HG03521 (cell line): ENCODE data around the gene RXRA.
A peak's percentile ranks its signal among the peaks of the same experiment; 100 is the strongest.

Experiments used
- ATAC-seq: cut with Tn5 transposase; IDR thresholded peaks from one replicate; pipeline ENCODE4 v1.9.1; 2021; ENCODE audit warnings: mild to moderate bottlenecking, moderate library complexity; ENCODE audit not compliant: unreplicated experiment

The RXRA gene

DNA sequence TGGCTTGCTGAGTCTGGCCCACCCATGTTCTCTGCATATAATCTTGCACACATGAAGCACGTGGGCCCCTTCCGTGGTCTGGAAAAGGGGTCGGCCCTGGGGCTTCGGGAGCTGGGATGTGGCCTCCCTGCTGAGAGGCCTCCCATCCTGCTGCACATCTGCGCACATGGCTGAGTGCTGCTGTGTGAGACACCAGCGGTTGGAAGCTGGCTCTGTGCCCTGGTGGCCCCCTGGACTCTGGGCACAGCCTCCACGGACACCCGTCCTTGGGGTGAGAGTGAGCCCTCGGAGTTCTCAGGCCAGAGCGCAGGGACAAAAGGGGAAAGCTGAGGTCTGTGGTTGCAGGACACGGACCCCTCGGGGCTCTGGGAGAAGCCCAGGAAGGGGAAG, 115.8 kb downstream of the RXRA start:
- no peak for ATAC-seq

GRCh38 chr9:134442486-134443173, 116.4 kb downstream of the RXRA start:
- ATAC-seq: no peak

DNA sequence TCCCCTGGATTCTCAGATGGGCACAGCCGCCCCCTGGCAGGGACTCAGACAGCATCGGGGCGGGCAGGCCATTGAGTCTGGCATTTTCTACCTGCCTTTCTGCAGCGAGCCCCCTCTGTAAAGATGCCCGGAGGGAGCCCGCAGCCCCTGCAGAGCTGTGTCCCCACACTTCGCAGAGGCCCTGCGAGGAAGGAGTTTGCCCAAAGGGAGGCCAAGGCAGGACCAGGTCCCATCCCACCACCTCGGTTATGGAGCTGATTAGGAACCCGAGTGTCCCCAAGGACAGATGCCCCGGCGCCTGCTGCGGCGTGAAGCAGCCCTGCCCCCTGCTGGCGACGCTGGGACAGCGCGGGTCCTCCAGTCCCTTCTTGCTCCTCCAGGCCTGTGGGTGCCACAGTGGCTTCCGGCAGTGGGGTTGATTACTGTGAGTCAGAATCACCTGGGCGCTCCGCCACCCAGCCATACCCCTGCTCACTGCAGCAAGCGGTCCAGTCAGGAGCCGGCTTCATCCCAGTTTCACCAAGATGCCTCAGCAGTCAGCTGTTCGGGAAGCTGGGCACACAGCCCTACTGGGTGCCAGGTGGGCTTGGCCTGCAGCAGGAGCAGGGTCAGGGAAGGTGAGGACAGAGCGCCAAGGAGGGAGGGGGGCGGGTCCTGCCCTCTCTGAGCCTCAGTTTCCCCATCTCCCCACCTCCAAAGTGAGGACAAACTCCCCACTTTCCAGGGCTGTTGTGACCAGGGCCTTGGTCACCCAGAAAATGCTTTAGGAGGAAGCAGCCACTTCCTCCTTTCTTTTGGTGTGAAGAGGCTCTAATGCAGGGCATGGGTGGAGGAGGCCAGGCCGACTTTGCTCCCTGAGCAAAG, 117.2 kb downstream of the RXRA start:
- peak; percentile 85 for ATAC-seq

GRCh38 chr9:134444038-134444315, 117.7 kb downstream of the RXRA start:
- ATAC-seq: no peak

DNA sequence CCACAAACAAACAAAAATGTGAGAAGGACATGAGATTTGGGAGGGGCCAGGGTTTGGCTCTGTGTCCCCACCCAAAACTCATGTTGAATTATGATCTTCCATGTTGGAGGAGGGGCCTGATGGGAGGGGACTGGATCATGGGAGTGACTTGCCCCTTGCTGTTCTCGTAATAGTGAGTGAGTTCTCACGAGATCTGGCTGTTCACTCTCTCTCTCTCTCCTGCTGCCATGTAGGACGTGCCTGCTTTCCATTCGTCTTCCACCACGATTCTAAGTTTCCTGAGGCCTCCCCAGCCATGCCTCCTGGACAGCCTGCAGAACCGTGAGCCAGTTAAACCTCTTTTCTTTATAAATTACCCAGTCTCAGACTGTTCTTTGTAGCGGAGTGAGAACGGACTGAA, 118.7 kb downstream of the RXRA start:
- no peak for ATAC-seq

DNA sequence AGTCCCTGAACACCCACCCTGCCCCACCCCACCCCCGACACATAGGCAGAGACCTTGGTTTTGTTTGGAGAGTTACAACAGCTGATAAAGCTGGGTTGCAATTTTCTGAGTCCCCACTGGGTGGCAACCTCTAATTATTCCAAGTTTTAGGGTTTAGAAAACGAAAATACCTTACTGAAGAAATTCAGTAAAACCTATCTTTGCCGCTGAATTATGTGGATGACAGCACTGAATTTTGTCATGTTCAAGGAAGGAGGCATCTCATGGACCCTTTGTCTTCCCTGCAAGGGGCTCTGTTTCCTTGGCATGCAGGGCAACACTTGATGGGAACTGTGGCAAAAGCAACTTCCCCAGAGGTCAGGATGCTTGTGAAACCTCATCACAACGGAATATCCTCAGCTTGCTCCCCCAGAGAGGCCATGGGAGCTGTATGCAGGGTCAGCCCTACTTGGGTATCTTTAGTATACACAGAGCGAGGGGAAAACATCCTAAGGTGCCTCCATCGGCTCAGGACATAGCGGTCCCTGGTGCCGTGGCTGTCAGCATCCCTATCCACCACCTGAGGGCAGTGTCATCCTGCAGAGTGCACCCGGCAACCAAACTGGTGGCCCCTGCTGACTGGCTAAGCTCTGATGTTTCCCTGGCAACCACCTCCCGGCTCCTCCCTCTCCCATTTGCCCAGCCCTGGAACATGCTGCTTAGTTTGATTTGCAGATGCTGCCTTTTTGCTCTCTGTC, 123.1 kb downstream of the RXRA start:
- peak; percentile 88 for ATAC-seq

DNA sequence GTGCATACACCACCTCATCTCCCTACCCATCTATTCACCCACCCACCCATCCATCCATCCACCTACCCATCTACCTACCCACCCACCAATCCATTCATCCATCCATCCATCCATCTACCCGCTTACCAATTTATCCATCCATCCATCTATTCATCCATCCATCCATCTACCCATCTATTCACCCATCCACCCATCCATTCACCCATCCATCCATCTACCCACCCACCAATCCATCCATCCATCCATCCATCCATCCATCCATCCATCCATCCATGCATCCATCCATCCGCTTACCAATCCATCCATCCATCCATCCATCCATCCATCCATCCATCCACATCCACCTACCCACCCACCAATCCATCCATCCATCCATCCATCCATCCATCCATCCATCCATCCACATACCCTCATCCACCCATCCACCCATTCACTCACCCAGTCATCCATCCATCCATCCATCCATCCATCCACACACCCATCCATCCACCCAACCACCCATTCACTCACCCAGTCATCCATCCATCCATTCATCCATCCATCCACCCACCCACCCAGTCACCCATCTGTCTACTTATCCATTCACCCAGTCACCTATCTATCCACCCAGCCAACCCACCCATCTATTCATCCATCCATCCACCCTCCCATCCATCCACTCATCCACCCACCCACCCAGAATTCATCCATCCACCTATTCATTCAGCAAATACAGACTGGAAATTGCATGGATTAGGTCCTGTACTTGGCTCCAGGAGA, 125.6 kb downstream of the RXRA start:
- no peak for ATAC-seq

DNA sequence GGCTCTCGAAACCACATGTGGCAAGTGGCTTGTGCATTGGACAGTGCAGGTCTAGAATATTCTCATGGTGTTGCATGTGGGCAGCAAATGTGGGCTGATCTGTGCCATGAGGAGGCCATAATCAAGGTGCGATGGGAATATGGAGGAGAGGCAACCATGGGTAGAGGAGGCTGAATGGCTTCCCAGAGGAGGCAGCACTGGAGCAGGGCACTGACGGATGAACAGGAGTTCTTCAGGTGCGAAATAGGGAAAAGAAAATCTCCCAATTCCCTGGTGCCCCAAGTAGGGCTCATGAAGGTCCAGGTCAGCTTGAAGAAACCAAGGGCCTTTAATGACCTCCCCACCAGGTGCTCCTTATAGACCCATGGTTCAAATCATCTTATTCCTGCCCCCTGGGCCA, 126.5 kb downstream of the RXRA start:
- no peak for ATAC-seq

- ATAC-seq: no peak
Observed at GRCh38 chr9:134453776-134454475, 127.7 kb downstream of the RXRA start.

GRCh38 chr9:134454476-134454857, 128.2 kb downstream of the RXRA start:
- no peak for ATAC-seq

- ATAC-seq: no peak
Observed at GRCh38 chr9:134455021-134455471, 128.8 kb downstream of the RXRA start.

GRCh38 chr9:134455537-134455933, 129.3 kb downstream of the RXRA start:
- no peak for ATAC-seq

DNA sequence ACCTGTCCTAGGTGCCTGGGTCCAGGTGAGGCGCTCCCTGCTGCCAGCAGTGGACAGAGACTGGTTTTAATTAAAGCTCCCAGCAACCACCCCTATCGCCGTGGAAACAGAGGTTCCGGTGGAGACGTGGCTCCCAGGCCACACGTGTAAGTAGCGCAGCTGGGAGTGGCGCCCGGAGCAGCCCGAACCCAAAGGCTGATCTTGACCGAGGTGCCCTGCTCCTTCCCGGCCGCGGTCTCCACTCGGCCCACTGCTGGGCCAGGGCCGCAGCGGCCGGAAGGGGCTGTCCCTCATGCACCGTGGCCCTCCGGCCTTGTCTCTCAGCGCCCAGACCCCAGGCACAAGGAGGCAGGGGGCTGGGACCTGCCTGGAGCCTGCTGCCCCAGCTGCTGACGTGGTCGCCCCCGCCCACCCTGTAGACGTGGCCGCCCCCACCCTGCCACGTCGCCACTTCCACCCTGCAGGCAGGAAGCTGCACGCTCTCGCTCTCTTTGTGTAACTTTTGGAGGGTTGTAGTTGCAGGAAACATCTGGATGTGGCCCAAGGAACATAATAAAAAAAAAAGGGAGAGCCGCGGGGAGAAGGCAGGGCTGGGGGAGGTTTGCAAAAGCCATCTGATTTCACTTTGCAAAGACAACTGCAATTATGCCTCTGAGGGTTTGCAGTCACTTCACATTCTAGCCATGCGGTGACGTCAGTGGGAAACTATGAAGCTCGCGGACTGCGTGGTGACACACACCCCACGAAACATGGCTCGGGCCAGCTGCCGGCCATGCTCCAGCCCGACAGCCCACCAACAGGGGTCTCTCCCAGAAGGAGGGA, 129.9 kb downstream of the RXRA start:
- ATAC-seq: no peak

GRCh38 chr9:134456756-134457305, 130.6 kb downstream of the RXRA start:
- no peak for ATAC-seq

- no peak for ATAC-seq
Observed at GRCh38 chr9:134457321-134458206, 131.3 kb downstream of the RXRA start.

GRCh38 chr9:134458207-134459108, 132.2 kb downstream of the RXRA start:
- ATAC-seq: no peak

GRCh38 chr9:134459164-134459563, 132.9 kb downstream of the RXRA start:
- no peak for ATAC-seq
